SK-N-SH (cell line): Measurements from ENCODE around the gene FAM174B. TPM values are rescaled to one million over a fixed set of nuclear protein-coding genes. Genes with fewer than 3 reads are reported as not detected.

Source experiments
- CTCF ChIA-PET: fragments of 300-600, 350-600 bp; formaldehyde crosslinking; extraction: SDS; loops from one replicate; lab custom pipeline; 2021; lab: Yijun Ruan, JAX
- POLR2A ChIA-PET: fragments of 350-600 bp; sonication (Branson Sonifier 250); formaldehyde crosslinking; extraction: SDS; loops from one replicate; lab custom pipeline; 2020; ENCODE audit warnings: antibody characterized with exemption, inconsistent platforms; lab: Yijun Ruan, JAX
- DNase-seq: peaks from one replicate; pipeline ENCODE4 v3.0.0; 2012
- H2AFZ ChIP-seq: fragments of 200-600 bp; sonication (generic); 2 replicates; pipeline ENCODE4 v1.8.1; 2016; ENCODE audit warnings: antibody characterized with exemption, mild to moderate bottlenecking, low read depth
- H3F3A ChIP-seq: fragments of 200-600 bp; sonication (generic); replicated peaks from 2 replicates; pipeline ENCODE3; 2016; ENCODE audit warnings: antibody characterized with exemption, mild to moderate bottlenecking; ENCODE audit not compliant: insufficient read depth
- H3K27ac ChIP-seq, 2 experiments: fragments of 200-500 bp in 1 of 2; fragments of 200-600 bp in 1 of 2; sonication (Bioruptor generic) in 1 of 2; sonication (generic), shearing (Covaris generic) in 1 of 2; 2 replicates each; pipeline versions ENCODE4 v1.5.1 to v1.6.1; 2014 to 2016; ENCODE audit warnings: low read depth in 2 of 2, inconsistent platforms in 1 of 2, low read length in 1 of 2, mild to moderate bottlenecking in 1 of 2, mixed read lengths in 1 of 2
- H3K27me3 ChIP-seq: fragments of 200-600 bp; sonication (generic), shearing (Covaris generic); 2 replicates; pipeline ENCODE4 v1.6.1; 2016; ENCODE audit warnings: mixed run types; ENCODE audit not compliant: insufficient read depth
- H3K36me3 ChIP-seq, 2 experiments: fragments of 200-500 bp in 1 of 2; fragments of 200-600 bp in 1 of 2; sonication (Bioruptor generic) in 1 of 2; sonication (generic) in 1 of 2; replicated peaks in 1 of 2; 2 replicates each; pipeline versions ENCODE3 to v1.5.1; 2014 to 2016; ENCODE audit warnings: low read length in 1 of 2, mild to moderate bottlenecking in 1 of 2; ENCODE audit not compliant: insufficient read depth in 2 of 2, control insufficient read depth in 1 of 2
- H3K4me1 ChIP-seq, 2 experiments: fragments of 200-500 bp in 1 of 2; fragments of 200-600 bp in 1 of 2; sonication (Bioruptor generic) in 1 of 2; sonication (generic), shearing (Covaris generic) in 1 of 2; 2 replicates each; pipeline versions ENCODE4 v1.5.1 to v1.6.1; 2014 to 2016; ENCODE audit warnings: low read depth in 1 of 2, low read length in 1 of 2, mixed run types in 1 of 2; ENCODE audit not compliant: insufficient read depth in 2 of 2, control insufficient read depth in 1 of 2
- H3K4me2 ChIP-seq: fragments of 200-600 bp; sonication (generic), shearing (Covaris generic); 2 replicates; pipeline ENCODE4 v1.6.1; 2017; ENCODE audit warnings: mixed run types
- H3K4me3 ChIP-seq, 2 experiments: fragments of 200-500 bp in 1 of 2; fragments of 200-600 bp in 1 of 2; sonication (Bioruptor generic) in 1 of 2; sonication (generic), shearing (Covaris generic) in 1 of 2; 2 replicates each; pipeline versions ENCODE4 v1.5.1 to v1.8.1; 2014 to 2016; ENCODE audit warnings: low read depth in 2 of 2, inconsistent platforms in 1 of 2, low read length in 1 of 2, mild to moderate bottlenecking in 1 of 2, mixed read lengths in 1 of 2, moderate library complexity in 1 of 2
- H3K79me2 ChIP-seq: fragments of 200-600 bp; sonication (generic); 2 replicates; pipeline ENCODE4 v1.8.1; 2017; ENCODE audit warnings: mild to moderate bottlenecking; ENCODE audit not compliant: insufficient read depth
- H3K9ac ChIP-seq: fragments of 200-600 bp; sonication (generic); 2 replicates; pipeline ENCODE4 v1.6.1; 2017; ENCODE audit warnings: mixed run types
- H3K9me2 ChIP-seq: fragments of 200-600 bp; sonication (generic); 2 replicates; pipeline ENCODE4 v1.6.1; 2017; ENCODE audit warnings: mixed run types
- H3K9me3 ChIP-seq: fragments of 200-600 bp; sonication (generic); 2 replicates; pipeline ENCODE4 v1.6.1; 2017; ENCODE audit warnings: mixed run types, mild to moderate bottlenecking, moderate library complexity
- H4K20me1 ChIP-seq: fragments of 200-600 bp; sonication (generic); 2 replicates; pipeline ENCODE4 v1.6.1; 2017; ENCODE audit warnings: mild to moderate bottlenecking, mixed run types; ENCODE audit not compliant: insufficient read depth
- ELF1 ChIP-seq: IDR thresholded peaks from 2 replicates; pipeline ENCODE4 v1.4.0; 2012
- EZH2phosphoT487 ChIP-seq: fragments of 200-600 bp; sonication (generic); IDR thresholded peaks from 2 replicates; pipeline ENCODE4 v1.6.1; 2017; ENCODE audit warnings: low read depth, mixed run types, mild to moderate bottlenecking, antibody characterized with exemption, moderate library complexity, borderline replicate concordance
- FOSL2 ChIP-seq: IDR thresholded peaks from 2 replicates; pipeline ENCODE4 v1.4.0; 2012; ENCODE audit warnings: low read depth, mild to moderate bottlenecking, moderate library complexity, borderline replicate concordance
- FOXJ3 ChIP-seq: sonication (generic); formaldehyde crosslinking; IDR thresholded peaks from 2 replicates; pipeline ENCODE4 v1.5.1; 2020; ENCODE audit warnings: mild to moderate bottlenecking, missing genetic modification reagents
- GABPA ChIP-seq: IDR thresholded peaks from 2 replicates; pipeline ENCODE4 v1.4.0; 2012; ENCODE audit warnings: low read depth, mild to moderate bottlenecking
- NFIC ChIP-seq: IDR thresholded peaks from 2 replicates; pipeline ENCODE4 v1.4.0; 2012; ENCODE audit warnings: borderline replicate concordance
- NRF1 ChIP-seq: IDR thresholded peaks from 2 replicates; pipeline ENCODE4 v1.6.1; 2012; ENCODE audit warnings: low read depth, mild to moderate bottlenecking, low read length
- RAD21 ChIP-seq: IDR thresholded peaks from 2 replicates; pipeline ENCODE4 v1.6.1; 2012; ENCODE audit warnings: mild to moderate bottlenecking, low read length
- RXRA ChIP-seq: IDR thresholded peaks from 2 replicates; pipeline ENCODE4 v1.4.0; 2012; ENCODE audit warnings: low read depth, mild to moderate bottlenecking, borderline replicate concordance
- SIN3A ChIP-seq: IDR thresholded peaks from 2 replicates; pipeline ENCODE4 v1.6.1; 2012; ENCODE audit warnings: low read depth, mild to moderate bottlenecking, low read length, moderate library complexity, borderline replicate concordance
- TEAD4 ChIP-seq: IDR thresholded peaks from 2 replicates; pipeline ENCODE4 v1.4.0; 2012; ENCODE audit warnings: mild to moderate bottlenecking, borderline replicate concordance; ENCODE audit not compliant: insufficient read depth
- WGBS: methylation state at CpG from one replicate; pipeline ENCODE4 v1.1.6; 2017; ENCODE audit warnings: low lambda C conversion rate; 5-methylcytosine and 5-hydroxymethylcytosine counted together
- polyA plus RNA-seq, 3 experiments: library from polyadenylated mRNA; depleted of rRNA; stranded (reverse); fragments of >200 nt; gene quantifications; 2 replicates each; pipeline ENCODE4 v1.2.3, GENCODE V29; 2012
- TF ChIP-seq, protein P1 (sequence below): fragments of 150-350 bp; IDR thresholded peaks from 2 replicates; pipeline ENCODE4 v1.6.1; 2017; ENCODE audit warnings: antibody characterized with exemption, low read length, low read depth, borderline replicate concordance
- TF ChIP-seq, protein P2 (sequence below): IDR thresholded peaks from 2 replicates; pipeline ENCODE4 v1.6.1; 2012; ENCODE audit warnings: mild to moderate bottlenecking, low read depth, low read length, moderate library complexity
- TF ChIP-seq, protein P3 (sequence below): fragments of 200-600 bp; sonication (generic); IDR thresholded peaks from 2 replicates; pipeline ENCODE4 v1.6.1; 2017; ENCODE audit warnings: antibody characterized with exemption, mild to moderate bottlenecking, moderate library complexity
- TF ChIP-seq, protein P4 (sequence below): fragments of 150-350 bp; IDR thresholded peaks from 2 replicates; pipeline ENCODE4 v1.6.1; 2016; ENCODE audit warnings: mild to moderate bottlenecking, low read depth, low read length
- TF ChIP-seq, protein P5 (sequence below): IDR thresholded peaks from 2 replicates; pipeline ENCODE4 v1.4.0; 2012; ENCODE audit warnings: low read depth, borderline replicate concordance

The FAM174B gene
- polyA plus RNA-seq, 1 of the 3 experiments (the other 2 are of a cell fraction): 0.30 TPM

DNA sequence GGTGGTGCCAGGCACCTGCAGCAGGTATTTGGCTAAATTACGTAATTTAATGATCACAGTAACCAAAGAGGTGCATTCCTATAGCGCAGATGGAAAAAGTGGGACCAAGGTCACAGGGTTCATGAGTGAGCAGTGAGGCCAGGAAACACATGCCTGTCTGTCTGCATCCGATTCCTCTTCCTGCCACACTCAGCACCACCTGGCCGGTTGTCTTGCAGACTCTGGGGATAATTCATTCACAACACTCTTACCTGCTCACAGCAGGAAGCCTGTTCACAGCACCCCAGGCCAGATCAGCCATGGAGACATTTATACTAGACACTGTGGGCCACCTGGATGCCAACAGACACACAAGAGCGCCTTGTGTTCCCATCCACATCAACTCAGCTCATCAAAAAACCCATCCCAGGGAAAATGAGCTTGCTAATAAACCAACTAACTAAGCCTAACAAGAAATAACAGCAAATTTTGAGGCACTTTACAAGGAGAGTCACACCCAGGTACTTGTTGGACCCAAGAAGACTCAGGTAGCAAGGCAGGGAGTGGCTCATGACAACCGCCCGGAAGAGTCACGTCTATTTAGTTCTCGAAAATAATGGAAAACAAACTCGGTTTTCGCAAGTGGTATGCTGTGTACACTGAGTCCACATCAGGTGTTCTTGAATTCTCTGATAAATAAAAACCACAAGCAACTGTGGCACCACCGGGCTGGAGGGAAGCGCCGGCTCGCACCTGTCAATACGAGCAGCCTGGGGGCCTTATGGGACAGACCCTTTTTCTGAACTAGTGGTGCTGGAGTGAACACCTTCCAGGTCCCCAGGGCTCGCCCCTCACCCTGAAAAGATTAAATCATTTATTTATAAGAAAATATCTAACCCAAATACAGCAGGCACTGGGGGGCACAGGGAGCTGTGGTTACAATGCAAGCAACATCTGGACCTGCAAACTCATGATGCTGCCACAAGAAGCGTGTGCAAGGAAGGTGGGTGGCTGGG lies 40.5 kb downstream of the FAM174B start:
- ChIA-PET POLR2A (no interaction called here), CTCF (interaction anchor here (1.3 kb wide), 1 partner anchor 9 kb away, joined by 5 read pairs; no protein-coding TSS in a partner anchor)
- H3K9me3 ChIP-seq: no peaks in the 10 kb centered on the region
- no peaks in the 10 kb centered on the region for H3K9me2 ChIP-seq
- H3K36me3 ChIP-seq: no peaks in the 10 kb centered on the region
- H3K9ac ChIP-seq: no peak overlapping the region
- H3K27me3 ChIP-seq: no peaks in the 10 kb centered on the region
- no peak for DNase-seq
- H3F3A ChIP-seq: no peaks in the 10 kb centered on the region
- no peak overlapping the region for H3K27ac ChIP-seq
- WGBS: 66% methylated on average over 18 of the region's 18 CpGs
- H3K4me1 ChIP-seq: peaks cover 0 to 23% of the 10 kb centered on the region in 2 experiments; a peak in 1 of 4 replicates
- H3K79me2 ChIP-seq: no peaks in the 10 kb centered on the region
- H3K4me3 ChIP-seq: no peak overlapping the region
- no peak for TF ChIP-seq RAD21
- H2AFZ ChIP-seq: no peak overlapping the region
- no peaks in the 10 kb centered on the region for H4K20me1 ChIP-seq
- H3K4me2 ChIP-seq: no peak overlapping the region

DNA sequence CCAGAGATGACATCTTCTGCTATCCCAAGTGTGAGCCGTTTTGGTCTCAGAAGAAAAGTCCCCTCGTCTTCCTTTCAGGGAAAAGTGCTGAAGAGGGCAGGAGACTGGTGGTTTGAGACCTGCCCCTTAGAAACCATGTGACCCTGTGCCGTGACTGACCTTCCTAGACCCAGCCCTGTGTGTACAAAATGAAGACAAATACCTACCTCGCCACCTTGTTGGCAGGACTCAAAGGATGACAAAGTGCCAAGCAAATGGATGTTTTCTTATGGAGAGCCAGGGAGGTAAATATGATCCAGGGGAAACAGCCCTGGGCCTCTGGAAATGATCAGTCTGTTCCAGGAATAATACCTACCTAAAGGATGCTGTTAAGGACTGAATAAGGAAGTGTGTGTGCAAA lies 41.3 kb downstream of the FAM174B start:
- no peak overlapping the region for H3K27ac ChIP-seq
- H3F3A ChIP-seq: no peaks in the 10 kb centered on the region
- no peaks in the 10 kb centered on the region for H3K36me3 ChIP-seq
- no peaks in the 10 kb centered on the region for H3K79me2 ChIP-seq
- no peaks in the 10 kb centered on the region for H3K9me2 ChIP-seq
- no peaks in the 10 kb centered on the region for H3K9me3 ChIP-seq
- WGBS: 34% methylated on average over 4 of the region's 4 CpGs
- no peak for DNase-seq
- H3K27me3 ChIP-seq: no peaks in the 10 kb centered on the region
- no peak for TF ChIP-seq NFIC
- no peak for TF ChIP-seq SIN3A
- TF ChIP-seq NRF1: no peak
- no peak for TF ChIP-seq FOXJ3 (CRISPR knock-in tag)
- TF ChIP-seq GABPA: no peak
- TF ChIP-seq, protein P1, sequence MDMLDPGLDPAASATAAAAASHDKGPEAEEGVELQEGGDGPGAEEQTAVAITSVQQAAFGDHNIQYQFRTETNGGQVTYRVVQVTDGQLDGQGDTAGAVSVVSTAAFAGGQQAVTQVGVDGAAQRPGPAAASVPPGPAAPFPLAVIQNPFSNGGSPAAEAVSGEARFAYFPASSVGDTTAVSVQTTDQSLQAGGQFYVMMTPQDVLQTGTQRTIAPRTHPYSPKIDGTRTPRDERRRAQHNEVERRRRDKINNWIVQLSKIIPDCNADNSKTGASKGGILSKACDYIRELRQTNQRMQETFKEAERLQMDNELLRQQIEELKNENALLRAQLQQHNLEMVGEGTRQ: no peak
- no peak for TF ChIP-seq TEAD4
- TF ChIP-seq, protein P2, sequence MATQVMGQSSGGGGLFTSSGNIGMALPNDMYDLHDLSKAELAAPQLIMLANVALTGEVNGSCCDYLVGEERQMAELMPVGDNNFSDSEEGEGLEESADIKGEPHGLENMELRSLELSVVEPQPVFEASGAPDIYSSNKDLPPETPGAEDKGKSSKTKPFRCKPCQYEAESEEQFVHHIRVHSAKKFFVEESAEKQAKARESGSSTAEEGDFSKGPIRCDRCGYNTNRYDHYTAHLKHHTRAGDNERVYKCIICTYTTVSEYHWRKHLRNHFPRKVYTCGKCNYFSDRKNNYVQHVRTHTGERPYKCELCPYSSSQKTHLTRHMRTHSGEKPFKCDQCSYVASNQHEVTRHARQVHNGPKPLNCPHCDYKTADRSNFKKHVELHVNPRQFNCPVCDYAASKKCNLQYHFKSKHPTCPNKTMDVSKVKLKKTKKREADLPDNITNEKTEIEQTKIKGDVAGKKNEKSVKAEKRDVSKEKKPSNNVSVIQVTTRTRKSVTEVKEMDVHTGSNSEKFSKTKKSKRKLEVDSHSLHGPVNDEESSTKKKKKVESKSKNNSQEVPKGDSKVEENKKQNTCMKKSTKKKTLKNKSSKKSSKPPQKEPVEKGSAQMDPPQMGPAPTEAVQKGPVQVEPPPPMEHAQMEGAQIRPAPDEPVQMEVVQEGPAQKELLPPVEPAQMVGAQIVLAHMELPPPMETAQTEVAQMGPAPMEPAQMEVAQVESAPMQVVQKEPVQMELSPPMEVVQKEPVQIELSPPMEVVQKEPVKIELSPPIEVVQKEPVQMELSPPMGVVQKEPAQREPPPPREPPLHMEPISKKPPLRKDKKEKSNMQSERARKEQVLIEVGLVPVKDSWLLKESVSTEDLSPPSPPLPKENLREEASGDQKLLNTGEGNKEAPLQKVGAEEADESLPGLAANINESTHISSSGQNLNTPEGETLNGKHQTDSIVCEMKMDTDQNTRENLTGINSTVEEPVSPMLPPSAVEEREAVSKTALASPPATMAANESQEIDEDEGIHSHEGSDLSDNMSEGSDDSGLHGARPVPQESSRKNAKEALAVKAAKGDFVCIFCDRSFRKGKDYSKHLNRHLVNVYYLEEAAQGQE: no peak
- TF ChIP-seq, protein P3, sequence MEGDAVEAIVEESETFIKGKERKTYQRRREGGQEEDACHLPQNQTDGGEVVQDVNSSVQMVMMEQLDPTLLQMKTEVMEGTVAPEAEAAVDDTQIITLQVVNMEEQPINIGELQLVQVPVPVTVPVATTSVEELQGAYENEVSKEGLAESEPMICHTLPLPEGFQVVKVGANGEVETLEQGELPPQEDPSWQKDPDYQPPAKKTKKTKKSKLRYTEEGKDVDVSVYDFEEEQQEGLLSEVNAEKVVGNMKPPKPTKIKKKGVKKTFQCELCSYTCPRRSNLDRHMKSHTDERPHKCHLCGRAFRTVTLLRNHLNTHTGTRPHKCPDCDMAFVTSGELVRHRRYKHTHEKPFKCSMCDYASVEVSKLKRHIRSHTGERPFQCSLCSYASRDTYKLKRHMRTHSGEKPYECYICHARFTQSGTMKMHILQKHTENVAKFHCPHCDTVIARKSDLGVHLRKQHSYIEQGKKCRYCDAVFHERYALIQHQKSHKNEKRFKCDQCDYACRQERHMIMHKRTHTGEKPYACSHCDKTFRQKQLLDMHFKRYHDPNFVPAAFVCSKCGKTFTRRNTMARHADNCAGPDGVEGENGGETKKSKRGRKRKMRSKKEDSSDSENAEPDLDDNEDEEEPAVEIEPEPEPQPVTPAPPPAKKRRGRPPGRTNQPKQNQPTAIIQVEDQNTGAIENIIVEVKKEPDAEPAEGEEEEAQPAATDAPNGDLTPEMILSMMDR: no peak
- TF ChIP-seq EZH2phosphoT487: no peak
- TF ChIP-seq, protein P4, sequence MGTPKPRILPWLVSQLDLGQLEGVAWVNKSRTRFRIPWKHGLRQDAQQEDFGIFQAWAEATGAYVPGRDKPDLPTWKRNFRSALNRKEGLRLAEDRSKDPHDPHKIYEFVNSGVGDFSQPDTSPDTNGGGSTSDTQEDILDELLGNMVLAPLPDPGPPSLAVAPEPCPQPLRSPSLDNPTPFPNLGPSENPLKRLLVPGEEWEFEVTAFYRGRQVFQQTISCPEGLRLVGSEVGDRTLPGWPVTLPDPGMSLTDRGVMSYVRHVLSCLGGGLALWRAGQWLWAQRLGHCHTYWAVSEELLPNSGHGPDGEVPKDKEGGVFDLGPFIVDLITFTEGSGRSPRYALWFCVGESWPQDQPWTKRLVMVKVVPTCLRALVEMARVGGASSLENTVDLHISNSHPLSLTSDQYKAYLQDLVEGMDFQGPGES: no peak
- TF ChIP-seq ELF1: no peak
- TF ChIP-seq, protein P5, sequence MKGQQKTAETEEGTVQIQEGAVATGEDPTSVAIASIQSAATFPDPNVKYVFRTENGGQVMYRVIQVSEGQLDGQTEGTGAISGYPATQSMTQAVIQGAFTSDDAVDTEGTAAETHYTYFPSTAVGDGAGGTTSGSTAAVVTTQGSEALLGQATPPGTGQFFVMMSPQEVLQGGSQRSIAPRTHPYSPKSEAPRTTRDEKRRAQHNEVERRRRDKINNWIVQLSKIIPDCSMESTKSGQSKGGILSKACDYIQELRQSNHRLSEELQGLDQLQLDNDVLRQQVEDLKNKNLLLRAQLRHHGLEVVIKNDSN: no peak
- no peak for TF ChIP-seq RXRA
- no peak for TF ChIP-seq FOSL2
- H3K4me3 ChIP-seq: no peak overlapping the region
- no peak overlapping the region for H3K4me2 ChIP-seq
- POLR2A ChIA-PET: no interaction called here
- peaks cover 0 to 23% of the 10 kb centered on the region in 2 experiments; a peak in 1 of 4 replicates for H3K4me1 ChIP-seq
- CTCF ChIA-PET: no interaction called here
- no peak overlapping the region for H3K9ac ChIP-seq
- H2AFZ ChIP-seq: no peak overlapping the region
- no peaks in the 10 kb centered on the region for H4K20me1 ChIP-seq
